GM18909 (cell line): ENCODE results near the gene BICC1.
"Not testable (repeated sequence)": the region's sequence is repeated elsewhere in the genome, so short reads cannot be mapped to it uniquely, and the experiment has no call there.

ENCODE experiments used
- ATAC-seq: cut with Tn5 transposase; IDR thresholded peaks from one replicate; pipeline ENCODE4 v1.9.1; 2021; ENCODE audit warnings: mild to moderate bottlenecking; ENCODE audit not compliant: unreplicated experiment, poor library complexity

BICC1 gene

DNA sequence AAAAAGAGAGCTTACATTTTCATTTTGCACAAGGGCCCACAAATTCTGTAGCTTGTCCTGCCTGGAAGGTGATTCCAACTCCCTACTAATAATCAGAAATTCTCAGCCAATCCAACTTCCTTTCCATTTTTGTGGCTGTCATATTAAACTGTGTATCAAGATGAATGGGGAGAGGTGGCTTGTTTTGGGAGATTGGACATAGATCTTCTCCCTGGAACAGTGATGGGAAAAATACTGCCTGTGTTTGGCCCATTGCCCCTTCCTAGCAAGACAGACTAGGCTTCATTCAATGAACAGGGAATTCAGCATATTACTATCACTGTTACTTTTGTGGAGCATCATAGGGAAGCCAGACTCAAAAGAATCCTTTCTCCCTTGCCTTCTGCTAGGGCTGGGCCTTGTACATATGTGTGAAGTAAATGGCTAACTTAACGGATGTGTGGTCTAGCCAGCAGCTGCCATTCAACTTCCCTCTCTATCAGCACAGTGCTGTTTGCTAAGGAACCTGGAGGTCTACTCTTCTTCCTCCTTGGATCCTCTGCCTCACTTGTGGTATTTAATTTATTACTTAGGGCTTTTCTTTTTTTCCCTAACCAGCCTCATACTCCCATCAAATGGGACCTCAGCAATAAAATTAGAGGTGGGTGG lies 326.0 kb downstream of the BICC1 start:
- ATAC-seq: no peak

DNA sequence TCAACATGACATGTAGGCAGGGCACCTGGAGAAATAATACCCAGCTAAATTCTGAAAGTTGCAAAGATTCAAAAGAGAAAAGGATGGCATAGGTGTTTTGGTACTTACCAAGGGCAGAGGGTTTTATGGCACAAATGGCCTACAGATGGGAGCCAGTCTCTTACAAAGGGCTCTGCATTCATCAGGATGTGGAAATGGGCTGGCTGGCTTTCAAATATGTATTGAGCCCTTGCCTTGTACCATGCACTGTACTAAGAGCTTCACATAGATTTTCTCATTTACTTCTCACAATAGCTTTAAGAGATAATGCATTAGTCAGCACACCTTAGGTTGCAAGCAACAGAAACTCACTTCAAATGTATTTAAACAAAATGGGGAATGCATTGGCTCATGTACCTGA lies 327.1 kb downstream of the BICC1 start:
- ATAC-seq: no peak

DNA sequence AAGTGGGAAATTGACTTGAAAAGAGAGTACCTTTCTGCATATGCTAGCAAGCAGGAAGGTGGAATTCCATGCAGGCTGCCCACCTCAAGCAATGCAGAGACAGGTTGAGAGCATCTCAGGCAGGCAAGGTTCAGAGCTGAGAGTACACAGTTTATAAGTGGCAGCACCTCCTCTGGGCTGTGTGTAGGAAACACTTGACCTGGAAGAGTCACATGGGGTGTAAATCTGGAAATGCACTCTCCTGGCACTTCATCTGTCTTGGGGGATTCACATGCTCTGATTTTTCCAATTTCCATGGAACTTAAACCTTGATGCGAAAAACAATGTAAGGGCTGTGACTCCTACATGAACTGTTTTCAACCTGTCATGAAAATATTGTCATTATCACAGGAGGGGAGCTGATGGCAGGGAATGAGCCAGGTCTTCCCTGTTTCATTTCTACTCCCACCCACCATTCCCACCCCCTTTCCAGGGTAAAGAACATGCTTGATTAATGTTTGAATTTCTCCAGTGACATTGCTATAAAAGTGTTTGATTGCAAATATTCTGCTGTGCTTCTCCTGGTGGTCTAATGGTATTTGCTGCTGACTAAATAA lies 328.3 kb downstream of the BICC1 start:
- no peak for ATAC-seq

DNA sequence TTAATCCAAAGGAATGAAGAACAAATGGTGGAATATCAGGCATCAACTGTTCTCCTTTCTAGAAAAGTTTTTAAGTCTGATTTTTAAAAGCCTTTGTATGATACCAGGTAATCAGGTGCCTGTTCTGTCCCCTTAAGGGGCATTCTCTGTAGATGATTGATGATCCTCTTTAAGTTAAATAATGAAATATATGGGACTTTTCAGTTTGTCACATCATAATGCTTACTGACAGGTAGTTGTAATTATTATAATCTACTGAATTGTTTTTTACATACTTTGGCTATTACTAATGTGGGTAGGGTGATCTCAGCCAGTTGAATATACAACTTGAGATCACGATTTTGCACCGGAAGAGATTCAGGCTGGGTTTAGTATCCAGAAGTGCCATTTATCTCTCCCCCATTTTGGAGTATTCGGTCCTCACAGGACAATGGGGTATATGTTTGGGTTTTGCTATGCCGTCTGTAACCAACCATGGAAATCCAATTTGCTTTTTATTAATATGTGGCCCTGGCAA lies 330.2 kb downstream of the BICC1 start:
- ATAC-seq: no peak

DNA sequence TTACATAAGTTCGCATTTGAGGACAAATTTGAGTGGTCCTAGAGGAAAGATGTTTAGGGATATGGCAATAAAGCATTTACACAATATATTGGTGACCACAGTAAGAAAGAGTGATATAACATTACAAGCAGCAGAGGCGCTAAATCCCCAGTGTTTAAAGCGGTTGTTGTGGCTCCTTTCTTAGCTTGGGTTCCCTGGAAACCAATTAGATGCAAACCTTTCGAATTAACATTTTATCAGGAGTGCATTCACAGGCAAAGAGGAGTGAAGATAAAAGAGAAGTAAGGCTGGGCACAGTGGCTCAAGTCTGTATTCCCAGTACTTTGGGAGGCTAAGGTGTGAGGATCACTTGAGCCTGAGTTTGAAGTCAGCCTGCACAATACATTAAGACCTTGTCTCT lies 331.1 kb downstream of the BICC1 start:
- no peak for ATAC-seq

DNA sequence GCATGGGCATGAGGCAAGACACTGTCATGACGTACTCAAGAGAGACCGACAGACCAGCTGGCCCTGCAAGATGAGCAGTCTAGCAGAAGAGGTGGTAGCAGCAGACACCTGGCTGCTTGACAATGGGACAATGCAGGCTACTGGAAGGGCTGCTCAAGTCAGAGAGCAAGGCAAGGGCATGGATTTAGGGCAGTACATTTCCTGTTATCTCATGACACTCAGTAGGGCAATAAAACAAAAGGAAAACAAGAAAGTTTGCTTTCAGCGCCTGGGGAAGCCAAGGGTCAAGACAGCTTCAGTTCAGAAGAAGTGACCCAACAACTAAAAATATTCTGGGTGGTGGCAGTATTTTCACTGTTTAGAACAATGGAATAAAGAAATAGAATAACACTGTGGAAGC lies 332.0 kb downstream of the BICC1 start:
- ATAC-seq: no peak

DNA sequence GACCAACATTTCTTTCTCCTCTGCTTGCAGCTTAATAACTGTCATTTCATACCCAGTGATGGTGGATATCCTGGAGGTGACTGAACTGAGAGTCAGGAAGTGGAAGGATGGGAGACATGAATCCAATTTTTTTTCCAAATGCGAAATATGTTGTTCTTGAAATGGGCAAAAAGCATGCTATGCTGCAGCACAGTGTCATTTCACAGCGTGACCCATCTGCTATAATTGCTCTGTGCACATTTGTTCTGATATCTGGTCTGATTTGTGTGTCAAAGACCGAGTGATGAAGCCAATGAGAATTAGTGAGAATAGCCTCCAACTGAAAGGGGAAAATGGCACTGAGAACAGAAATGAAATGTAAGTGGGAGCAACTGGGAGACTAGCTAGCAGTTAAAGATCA lies 334.2 kb downstream of the BICC1 start:
- ATAC-seq: no peak

DNA sequence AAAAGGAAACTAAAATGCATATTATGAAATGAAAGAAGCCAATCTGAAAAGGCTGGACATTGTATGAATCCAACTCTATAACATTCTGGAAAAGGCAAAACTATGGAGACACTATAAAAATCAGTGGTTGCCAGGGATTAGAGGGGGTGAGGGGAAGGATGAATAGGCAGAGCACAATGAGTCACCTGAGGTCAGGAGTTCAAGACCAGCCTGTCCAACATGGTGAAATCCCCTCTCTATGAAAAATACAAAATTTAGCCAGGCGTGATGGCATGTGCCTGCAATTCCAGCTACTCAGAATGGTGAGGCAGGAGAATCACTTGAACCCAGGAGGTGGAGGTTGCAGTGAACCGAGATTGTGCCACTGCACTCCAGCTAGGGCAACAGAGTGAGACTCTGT lies 338.9 kb downstream of the BICC1 start:
- ATAC-seq: no peak

DNA sequence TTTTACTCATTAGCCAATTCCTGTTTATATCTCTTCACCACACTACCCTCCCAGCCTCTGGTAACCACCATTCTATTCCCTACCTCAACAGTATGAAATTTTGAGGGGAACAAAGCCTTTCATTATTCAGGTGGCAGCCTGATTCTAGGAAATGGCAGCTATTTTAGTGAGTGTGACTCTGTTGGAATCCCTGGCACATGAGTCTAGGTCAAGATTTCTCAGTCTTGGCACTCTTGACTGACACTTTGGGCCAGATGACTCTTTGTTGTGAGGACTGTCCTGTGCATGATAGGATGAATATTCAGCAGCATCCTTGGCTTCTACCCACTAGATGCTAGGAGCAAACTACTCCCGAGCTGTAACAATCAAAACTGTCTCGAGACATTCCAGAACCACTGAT lies 341.0 kb downstream of the BICC1 start:
- no peak for ATAC-seq

DNA sequence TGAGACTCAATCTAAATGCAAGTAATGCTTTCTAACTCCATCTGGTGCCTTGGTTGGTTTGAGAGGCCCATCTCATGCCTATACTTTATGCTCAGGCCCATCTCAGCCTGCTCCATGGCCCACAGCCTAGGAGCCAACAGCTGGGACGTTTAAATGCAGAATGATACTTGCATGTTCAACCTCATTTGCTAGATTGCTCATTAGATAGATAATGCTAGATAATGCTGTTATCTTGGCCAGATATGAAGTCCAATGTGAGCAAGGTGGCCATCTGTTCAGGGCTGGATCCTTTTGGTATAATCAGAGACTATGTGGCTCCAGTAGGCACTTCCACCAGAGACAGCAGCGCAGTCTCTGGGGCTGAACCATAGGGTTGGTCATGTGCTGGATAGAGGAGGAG lies 342.1 kb downstream of the BICC1 start:
- no peak for ATAC-seq

DNA sequence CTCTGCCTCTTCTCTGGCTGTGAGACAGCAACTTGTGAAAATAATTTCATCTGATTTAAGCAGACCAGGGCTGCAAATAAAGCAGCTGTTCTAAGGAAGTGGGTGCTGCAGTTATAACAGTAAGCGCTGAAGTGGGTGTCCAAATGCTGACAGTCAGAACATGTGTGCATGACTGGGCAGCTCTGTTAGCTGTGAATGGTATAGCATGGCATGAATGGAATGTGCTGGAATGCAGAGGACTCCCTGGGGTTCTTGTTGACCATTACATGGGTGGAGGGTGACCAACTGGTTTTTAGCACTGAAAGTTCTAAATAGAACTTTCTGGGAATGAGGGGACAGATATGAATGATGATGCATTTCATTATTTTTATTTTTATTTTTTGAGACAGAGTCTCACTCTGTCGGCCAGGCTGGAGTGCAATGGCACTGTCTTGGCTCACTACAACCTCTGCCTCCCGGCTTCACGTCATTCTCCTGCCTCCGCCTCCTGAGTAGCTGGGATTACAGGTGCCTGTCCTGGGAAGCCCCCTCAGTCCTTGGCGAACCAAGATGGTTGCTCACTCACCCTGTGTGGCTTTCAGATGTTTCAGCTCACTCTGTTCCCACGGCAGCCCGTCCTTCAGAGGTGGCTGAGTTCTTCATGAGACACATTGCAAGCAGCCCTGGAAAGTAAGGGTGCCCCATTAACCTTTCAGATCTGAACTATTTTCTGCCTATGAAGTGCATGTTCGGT lies 344.0 kb downstream of the BICC1 start:
- no peak for ATAC-seq

DNA sequence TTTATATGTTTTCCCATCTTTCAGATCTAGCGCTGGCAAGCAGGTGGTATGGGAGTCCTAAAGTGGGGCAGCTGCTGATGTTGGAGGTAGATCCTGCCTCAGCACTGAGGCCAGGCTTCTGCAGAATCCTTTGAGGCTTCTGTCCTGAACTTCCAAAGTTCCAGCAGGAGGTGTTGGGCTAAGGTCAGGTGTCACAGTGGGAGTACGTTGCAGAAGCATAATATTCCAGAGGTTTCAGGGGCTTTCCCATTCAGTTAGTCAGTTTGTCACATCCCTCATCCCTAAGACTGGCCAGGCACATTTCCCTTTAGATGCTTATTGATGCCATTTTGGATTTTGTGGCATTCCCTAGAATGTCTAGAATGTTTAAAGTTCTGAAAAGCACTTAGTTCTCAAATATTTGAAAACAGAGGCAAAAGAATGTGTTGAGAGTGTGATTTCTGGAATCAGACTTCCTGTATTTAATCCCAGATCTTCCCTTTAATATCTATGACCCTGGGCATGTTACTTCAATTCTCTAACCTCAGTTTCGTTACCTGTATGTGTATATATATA lies 344.7 kb downstream of the BICC1 start:
- ATAC-seq: no peak

DNA sequence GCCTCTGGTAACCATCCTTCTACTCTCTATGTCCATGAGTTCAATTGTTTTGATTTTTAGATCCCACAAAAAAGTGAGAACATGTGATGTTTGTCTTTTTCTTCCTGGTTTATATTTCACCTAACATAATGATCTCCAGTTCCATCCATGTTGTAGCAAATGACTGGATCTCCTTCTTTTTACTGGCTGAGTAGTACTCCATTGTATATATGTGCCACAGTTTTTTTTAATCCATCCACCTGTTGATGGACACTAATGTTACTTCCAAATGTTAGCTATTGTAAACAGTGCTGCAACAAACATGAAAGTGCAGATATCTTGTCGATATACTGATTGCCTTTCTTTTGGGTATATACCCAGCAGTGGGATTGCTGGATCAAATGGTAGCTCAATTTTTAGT lies 345.5 kb downstream of the BICC1 start:
- not testable (repeated sequence) for ATAC-seq

DNA sequence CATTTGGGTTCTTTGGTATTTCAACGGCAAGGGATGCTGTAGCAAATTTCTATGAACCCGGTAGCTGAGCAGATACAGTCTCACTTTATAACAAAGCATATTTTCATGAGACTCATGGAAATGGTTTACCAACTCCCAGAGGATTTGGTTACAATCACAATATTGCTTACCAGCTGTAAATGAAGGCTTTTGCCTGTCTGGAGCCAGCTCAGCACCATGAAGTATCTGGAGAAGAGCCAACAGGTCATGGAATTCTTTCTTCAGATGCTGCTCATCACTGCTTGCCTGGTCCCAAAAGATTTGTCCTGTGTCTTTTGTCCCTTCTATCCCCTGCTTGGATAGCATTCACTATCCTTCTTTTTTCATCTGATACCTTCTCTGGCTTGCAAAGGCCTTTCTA lies 346.9 kb downstream of the BICC1 start:
- no peak for ATAC-seq

DNA sequence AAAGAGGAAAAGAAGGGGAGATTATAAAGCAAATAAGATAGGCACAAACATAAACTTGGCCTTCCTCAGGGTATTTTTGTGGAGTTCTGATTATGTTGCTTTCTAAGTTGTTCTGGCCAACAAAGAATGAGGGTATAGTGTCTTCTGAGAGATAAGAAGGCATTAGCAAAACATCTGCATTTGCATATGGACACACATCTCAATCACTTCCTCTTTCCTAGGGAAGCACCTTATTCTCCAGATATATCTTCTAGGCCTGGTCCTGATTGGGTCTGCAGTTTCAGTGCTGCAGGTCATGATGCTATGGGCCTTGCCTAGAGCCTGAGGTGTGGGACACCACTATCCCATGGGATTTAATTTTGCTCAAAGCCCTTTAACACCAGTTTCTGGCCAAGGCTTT lies 355.0 kb downstream of the BICC1 start:
- peak; percentile 53 for ATAC-seq

DNA sequence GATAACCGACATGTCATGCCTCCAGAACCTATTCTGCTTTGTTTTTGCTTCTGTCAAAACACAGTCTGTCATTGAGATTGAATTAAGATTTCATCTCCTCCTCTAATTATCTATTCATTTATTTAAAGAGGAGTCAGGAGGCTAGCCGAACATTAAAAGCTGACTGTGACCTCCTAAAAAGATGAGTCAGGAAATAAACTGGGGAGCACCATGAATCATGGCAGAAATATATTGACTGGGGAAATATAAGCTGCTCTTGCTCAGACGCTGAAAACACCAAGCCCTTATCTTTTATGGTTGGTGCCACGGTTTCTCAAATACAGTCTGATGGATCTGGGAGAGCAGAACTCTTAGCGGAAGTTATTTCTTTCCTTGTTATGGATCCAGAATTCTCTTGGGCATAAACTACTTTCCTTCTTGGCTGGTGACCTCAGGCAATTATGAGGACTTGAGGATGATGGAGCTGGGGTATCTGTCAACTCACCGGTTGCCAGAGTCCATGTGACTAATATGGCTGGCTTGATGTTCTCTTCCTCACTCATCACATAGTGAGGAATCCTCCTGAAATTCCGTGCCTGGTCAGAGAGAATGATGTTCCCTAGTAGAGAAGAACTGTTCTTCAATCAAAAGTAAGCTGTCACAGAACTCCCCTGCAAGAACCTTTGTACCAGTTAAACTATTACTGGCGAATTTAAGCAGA lies 356.2 kb downstream of the BICC1 start:
- no peak for ATAC-seq

DNA sequence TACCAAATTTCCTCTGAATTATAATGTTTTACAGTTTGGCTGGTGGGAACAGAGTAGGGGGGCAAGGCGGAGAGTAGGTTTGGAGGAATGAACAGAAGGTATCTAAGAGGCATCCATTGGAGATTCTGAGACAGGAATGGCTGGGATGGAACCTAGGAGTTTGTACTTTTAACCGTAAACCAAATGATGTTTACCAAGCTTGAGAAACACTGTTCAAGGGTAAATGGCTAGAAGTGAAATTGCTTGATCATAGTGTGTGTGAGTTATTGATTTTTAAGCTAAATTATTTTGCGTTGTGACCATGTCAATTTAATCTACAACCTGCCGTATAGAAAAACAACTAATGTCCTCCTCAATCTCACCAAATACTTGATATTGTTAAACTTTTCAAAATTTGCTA lies 357.4 kb downstream of the BICC1 start:
- no peak for ATAC-seq

DNA sequence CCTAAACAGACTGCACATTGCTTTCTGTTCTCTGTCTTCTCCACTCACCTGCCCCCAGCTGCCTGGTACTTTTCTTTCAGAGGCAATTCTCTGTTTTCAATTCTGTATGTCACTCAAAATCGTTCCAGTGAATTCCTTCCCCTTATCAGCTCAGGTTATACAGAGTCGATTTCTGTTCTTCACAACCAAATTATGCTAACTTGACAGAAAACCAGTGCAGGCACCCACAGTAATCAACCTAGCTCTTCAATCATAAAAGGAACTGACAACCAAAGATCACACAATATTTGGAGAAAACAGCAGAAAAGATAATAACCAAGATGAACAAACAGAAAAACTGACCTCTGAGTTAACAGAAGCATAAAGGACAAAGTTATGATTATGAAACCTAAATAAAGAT lies 360.5 kb downstream of the BICC1 start:
- ATAC-seq: no peak
